Panc1 (cell line): Measurements from ENCODE around the gene ZNF470. TPM values are rescaled to one million over a fixed set of nuclear protein-coding genes. Genes with fewer than 3 reads are reported as not detected.

Experiments
- ATAC-seq: fragments of 200-7000 bp; cut with Tn5 transposase; 2 replicates; pipeline ENCODE4 v1.9.1; 2020; ENCODE audit warnings: mild to moderate bottlenecking, moderate library complexity
- BruUV-seq: library from RNA; stranded (reverse); fragments of 400-500 nt; replicated peaks from 2 replicates; lab custom pipeline; 2021; lab: Mats Ljungman, UMichigan
- CTCF ChIA-PET: fragments of 300-600 bp; sonication (Branson Sonifier 250); formaldehyde crosslinking; loops from one replicate; lab custom pipeline; 2022; ENCODE audit warnings: antibody characterized with exemption; lab: Charles Lee
- POLR2A ChIA-PET: fragments of 300-600 bp; sonication (Branson Sonifier 250); formaldehyde crosslinking; loops from one replicate; lab custom pipeline; 2022; ENCODE audit warnings: antibody characterized with exemption; lab: Charles Lee
- DNase-seq: peaks from one replicate; pipeline ENCODE4 v3.0.0-alpha.2; 2010; ENCODE audit warnings: low read depth, low spot score
- H3K27ac ChIP-seq: 2 replicates; pipeline ENCODE4 v1.5.1; 2011; ENCODE audit warnings: mild to moderate bottlenecking, low read length, inconsistent platforms
- H3K27me3 ChIP-seq: fragments of 200-500 bp; sonication (Bioruptor generic); 2 replicates; pipeline ENCODE4 v1.6.0; 2014; ENCODE audit warnings: low read length, inconsistent platforms; ENCODE audit not compliant: control insufficient read depth, insufficient read depth
- H3K36me3 ChIP-seq: fragments of 200-500 bp; sonication (Bioruptor generic); 2 replicates; pipeline ENCODE4 v1.5.1; 2014; ENCODE audit warnings: inconsistent platforms, mild to moderate bottlenecking, low read length, moderate library complexity; ENCODE audit not compliant: control insufficient read depth, insufficient read depth
- H3K4me1 ChIP-seq: 2 replicates; pipeline ENCODE4 v1.5.1; 2011; ENCODE audit warnings: inconsistent platforms, mild to moderate bottlenecking, low read length, moderate library complexity; ENCODE audit not compliant: control insufficient read depth, insufficient read depth
- H3K4me3 ChIP-seq, 2 experiments: 2 replicates each; pipeline ENCODE4 v1.5.1; 2011 to 2012; ENCODE audit warnings: low read depth in 2 of 2, low read length in 2 of 2, mild to moderate bottlenecking in 2 of 2, inconsistent platforms in 1 of 2, moderate library complexity in 1 of 2
- H3K9me3 ChIP-seq: fragments of 200-500 bp; sonication (Bioruptor generic); 2 replicates; pipeline ENCODE4 v1.5.1; 2014; ENCODE audit warnings: low read depth, mild to moderate bottlenecking, inconsistent platforms, low read length, moderate library complexity; ENCODE audit not compliant: control insufficient read depth, insufficient read depth
- CTCF ChIP-seq: fragments of 450-650 bp; IDR thresholded peaks from 2 replicates; pipeline ENCODE4 v1.5.1; 2017; ENCODE audit warnings: mild to moderate bottlenecking
- POLR2AphosphoS5 ChIP-seq: IDR thresholded peaks from 2 replicates; pipeline ENCODE4 v1.6.1; 2012; ENCODE audit warnings: mild to moderate bottlenecking, low read depth, low read length, moderate library complexity
- REST ChIP-seq, 2 experiments: IDR thresholded peaks; 2 replicates each; pipeline ENCODE4 v1.6.1; 2011 to 2012; ENCODE audit warnings: low read depth in 2 of 2, control low read depth in 1 of 2, low read length in 1 of 2, mild to moderate bottlenecking in 1 of 2, moderate library complexity in 1 of 2; ENCODE audit not compliant: insufficient read depth in 1 of 2
- SIN3A ChIP-seq: IDR thresholded peaks from 2 replicates; pipeline ENCODE4 v1.6.1; 2012; ENCODE audit warnings: low read depth, mild to moderate bottlenecking, low read length, moderate library complexity, borderline replicate concordance; ENCODE audit not compliant: insufficient read depth
- TCF7L2 ChIP-seq: IDR thresholded peaks from 2 replicates; pipeline ENCODE4 v1.6.1; 2011; ENCODE audit warnings: mild to moderate bottlenecking, low read depth, low read length, inconsistent platforms
- in situ Hi-C: cut with HindIII; loops from 2 replicates; pipeline ENCODE4 v1.10.0; 2016; ENCODE audit warnings: low sequenced_read_pairs, low pct_unique_long_range_greater_than_20kb
- intact Hi-C: fragments of 100-400 bp; cut with micrococcal nuclease; formaldehyde crosslinking; loops from one replicate; pipeline ENCODE4 v1.10.0; 2022; ENCODE audit not compliant: unreplicated experiment
- total RNA-seq: library from RNA; stranded (reverse); gene quantifications from one replicate; pipeline ENCODE4 v1.2.1, GENCODE V29; 2021; ENCODE audit not compliant: unreplicated experiment

ZNF470 gene
- total RNA-seq, 1 experiment from 2014 or later, result not detected

- H3K27ac ChIP-seq, result no peak overlapping the region
- in situ Hi-C loops (no loop called here), intact Hi-C loops (no loop called here)
- POLR2A ChIA-PET, result no interaction called here
- H3K27me3 ChIP-seq, result no peaks in the 10 kb centered on the region
- no peak for DNase-seq
- no peak overlapping the region for H3K4me3 ChIP-seq
- H3K9me3 ChIP-seq, result peaks cover 5% of the 10 kb centered on the region; the same call in 1 of the 2 replicates
- H3K4me1 ChIP-seq, result no peaks in the 10 kb centered on the region
- no peak for ATAC-seq
- H3K36me3 ChIP-seq, result no peaks in the 10 kb centered on the region
- CTCF ChIA-PET, result no interaction called here
- no TSS peak for BruUV-seq
- no peak for TF ChIP-seq SIN3A
- no peak for TF ChIP-seq TCF7L2
- TF ChIP-seq POLR2AphosphoS5, result no peak
- TF ChIP-seq REST (IDR thresholded peaks at IDR 0.05; ENCODE audit: insufficient read depth in 1 of 2, low read depth in 2 of 2, low read length in 1 of 2), result no peak
- no peak for TF ChIP-seq CTCF
These were observed 55.1 kb downstream of the ZNF470 start for GRCh38 chr19:56622374-56622773.

DNA sequence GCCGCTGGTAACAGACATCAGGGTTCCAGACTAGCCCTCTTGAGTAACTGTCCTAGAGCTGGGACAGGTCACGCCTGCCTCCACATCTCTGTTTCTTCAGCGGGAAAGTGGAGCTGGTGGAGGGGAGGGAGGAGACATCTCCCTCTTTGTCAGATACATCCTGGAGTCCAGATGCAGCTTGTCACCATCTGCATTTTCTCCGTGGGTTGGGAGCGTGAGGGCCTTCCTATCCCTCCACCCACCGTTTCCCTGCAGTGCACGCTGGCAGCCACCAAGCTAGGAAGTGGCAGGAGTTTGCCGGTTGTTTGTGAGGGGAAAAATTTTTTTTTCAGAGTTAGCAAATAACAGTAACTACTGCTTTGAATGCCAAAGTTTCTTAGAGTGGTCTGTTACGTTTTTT lies 55.7 kb downstream of the ZNF470 start:
- in situ Hi-C loops, result no loop called here
- BruUV-seq, result no TSS peak
- POLR2A ChIA-PET, result no interaction called here
- TF ChIP-seq REST (IDR thresholded peaks at IDR 0.05; ENCODE audit: insufficient read depth in 1 of 2, low read depth in 2 of 2, low read length in 1 of 2) (no peak), CTCF (no peak), POLR2AphosphoS5 (no peak), SIN3A (no peak), TCF7L2 (no peak)
- Histone ChIP-seq H3K27me3 (no peaks in the 10 kb centered on the region), H3K9me3 (peaks cover 5% of the 10 kb centered on the region; the same call in 1 of the 2 replicates), H3K4me1 (no peaks in the 10 kb centered on the region), H3K27ac (no peak overlapping the region), H3K4me3 (no peak overlapping the region), H3K36me3 (no peaks in the 10 kb centered on the region)
- intact Hi-C loops, result no loop called here
- DNase-seq (no peak), ATAC-seq (no peak)
- CTCF ChIA-PET, result no interaction called here
